Small intestine (tissue), 7 donors: Measurements from ENCODE around the gene TMEM212. TPM values are rescaled to one million over a fixed set of nuclear protein-coding genes. Genes with fewer than 3 reads are reported as not detected.

Experiments
- DNase-seq, 2 donors: peaks; one replicate each; pipeline versions ENCODE4 v3.0.0 to v3.0.0-alpha.2; 2013
- FAIRE-seq: peaks from 2 replicates; lab custom pipeline; 2012; peaks lifted over from hg19 to GRCh38; lab: Jason Lieb, UNC
- H3K27ac ChIP-seq, 3 donors: one replicate each; pipeline ENCODE4 v1.5.1; 2013; ENCODE audit warnings: low read length in 2 of 3, mild to moderate bottlenecking in 2 of 3, control low read depth in 1 of 3, inconsistent platforms in 1 of 3, low read depth in 1 of 3, moderate library complexity in 1 of 3
- H3K27me3 ChIP-seq, 3 donors: one replicate each; pipeline ENCODE4 v1.6.1; 2013; ENCODE audit warnings: low read length in 3 of 3, inconsistent platforms in 1 of 3; ENCODE audit not compliant: control insufficient read depth in 3 of 3, insufficient read depth in 3 of 3
- H3K36me3 ChIP-seq, 3 donors: one replicate each; pipeline ENCODE4 v1.6.1; 2013; ENCODE audit warnings: low read length in 3 of 3, inconsistent platforms in 1 of 3, low read depth in 1 of 3, mild to moderate bottlenecking in 1 of 3, moderate library complexity in 1 of 3; ENCODE audit not compliant: control insufficient read depth in 3 of 3, insufficient read depth in 2 of 3
- H3K4me1 ChIP-seq, 3 donors: one replicate each; pipeline ENCODE4 v1.6.1; 2013; ENCODE audit warnings: low read length in 2 of 3, inconsistent platforms in 1 of 3, low read depth in 1 of 3, mild to moderate bottlenecking in 1 of 3, moderate library complexity in 1 of 3; ENCODE audit not compliant: control insufficient read depth in 3 of 3, insufficient read depth in 2 of 3
- H3K4me3 ChIP-seq, 3 donors: one replicate each; pipeline ENCODE4 v1.5.1; 2013; ENCODE audit warnings: low read length in 3 of 3, control low read depth in 1 of 3, inconsistent platforms in 1 of 3, low read depth in 1 of 3, mild to moderate bottlenecking in 1 of 3, moderate library complexity in 1 of 3
- H3K9me3 ChIP-seq, 2 donors: one replicate each; pipeline ENCODE4 v1.6.1; 2013; ENCODE audit warnings: low read depth in 1 of 2, low read length in 1 of 2; ENCODE audit not compliant: control insufficient read depth in 2 of 2, insufficient read depth in 1 of 2
- WGBS, 3 donors: extraction: QIAGEN DNeasy Blood & Tissue Kit; methylation state at CpG; one replicate each; pipeline ENCODE4 v1.1.7; 2013; 5-methylcytosine and 5-hydroxymethylcytosine counted together
- polyA plus RNA-seq, 4 donors: library from polyadenylated mRNA; stranded (reverse) in 3 of 4; unstranded in 1 of 4; fragments of 200-250 nt in 3 of 4; fragments of 120-200 nt in 1 of 4; gene quantifications; one replicate each; pipeline versions ENCODE4 v1.2.1 to v1.2.3, GENCODE V29; 2013
- donor health status: healthy with polysubstance abuse.
- donor health status: control.
- donor health status: control.
- donor health status: Bipolar disorder and iron deficiency.
- donor health status: healthy.

The TMEM212 gene
- polyA plus RNA-seq, 4 donors: not detected

GRCh38 chr3:171906951-171907676 is 64.0 kb downstream of the TMEM212 start:
- H3K27ac ChIP-seq: no peak overlapping the region
- H3K27me3 ChIP-seq: no peaks in the 10 kb centered on the region
- H3K4me3 ChIP-seq: no peak overlapping the region
- 87 to 96% (median 92%) methylated on average over 32 to 33 of the region's 33 CpGs for WGBS, 3 donors
- peaks cover 0 to 13% of the 10 kb centered on the region in 2 donors for H3K9me3 ChIP-seq
- H3K4me1 ChIP-seq: no peaks in the 10 kb centered on the region
- DNase-seq (no peak), FAIRE-seq (no peak)
- H3K36me3 ChIP-seq: no peaks in the 10 kb centered on the region

DNA sequence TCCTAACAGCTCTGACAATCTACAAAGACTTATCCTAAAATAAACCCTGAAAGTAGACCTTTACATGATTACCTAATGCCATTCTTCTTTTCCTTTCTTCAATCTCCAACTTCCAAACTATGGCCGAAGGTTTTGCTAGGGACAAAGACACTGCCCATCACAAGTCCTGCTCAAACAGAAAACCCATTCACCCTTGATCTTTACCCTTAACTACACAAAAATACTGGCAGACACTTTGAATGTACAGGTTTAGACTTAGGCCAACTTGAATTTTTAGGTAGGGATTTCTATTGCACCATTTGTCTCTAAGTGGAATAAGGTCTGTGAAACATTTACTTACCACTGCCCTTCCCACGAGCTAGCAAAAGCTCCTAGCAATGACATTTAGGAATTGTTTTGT is 64.6 kb downstream of the TMEM212 start:
- H3K27ac ChIP-seq: no peak overlapping the region
- H3K36me3 ChIP-seq: no peaks in the 10 kb centered on the region
- no peaks in the 10 kb centered on the region for H3K4me1 ChIP-seq
- no peak overlapping the region for H3K4me3 ChIP-seq
- H3K9me3 ChIP-seq: peaks cover 0 to 13% of the 10 kb centered on the region in 2 donors
- H3K27me3 ChIP-seq: no peaks in the 10 kb centered on the region
- DNase-seq (no peak), FAIRE-seq (no peak)
- 72 to 78% (median 75%) methylated on average over 2 of the region's 2 CpGs for WGBS, 3 donors

DNA sequence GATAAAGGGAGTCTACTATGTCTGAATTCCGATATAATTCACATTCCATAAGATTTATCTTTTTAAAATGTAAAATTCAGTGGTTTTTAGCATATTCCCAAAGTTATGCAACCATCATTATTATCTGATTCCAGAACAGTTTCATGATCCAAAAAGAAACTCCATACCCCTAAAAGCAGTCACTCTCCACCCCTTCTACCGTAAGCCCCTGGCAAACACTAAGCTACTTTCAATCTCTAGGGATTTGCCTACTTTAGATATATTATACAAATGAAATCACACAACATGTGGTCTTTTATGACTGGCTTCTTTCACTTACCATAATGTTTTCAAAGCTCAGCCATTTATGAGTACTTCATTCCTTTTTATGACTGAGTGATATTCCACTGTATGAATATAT is 65.6 kb downstream of the TMEM212 start:
- Histone ChIP-seq H3K36me3 (no peaks in the 10 kb centered on the region), H3K4me1 (no peaks in the 10 kb centered on the region), H3K27me3 (no peaks in the 10 kb centered on the region), H3K4me3 (no peak overlapping the region), H3K27ac (no peak overlapping the region), H3K9me3 (peaks cover 0 to 13% of the 10 kb centered on the region in 2 donors)
- no peak for FAIRE-seq
- 72 to 93% (median 75%) methylated on average over 2 of the region's 2 CpGs for WGBS, 3 donors
- DNase-seq: no peak

Other genes starting within 250 kb of the TMEM212 start
- 10 to 100 TPM; 35.9 to 99.1 (median 72.1) TPM for gene PLD1, start 32.9 kb upstream of the TMEM212 start, polyA plus RNA-seq
- gene FNDC3B, start 196.2 kb downstream of the TMEM212 start, polyA plus RNA-seq: 10 to 100 TPM in 2 of 4 donors, 1 to 10 TPM in 2; 6.0 to 24.7 (median 10.1) TPM